HL-60 (cell line): ENCODE results near the gene TRIO.

Experiments
- POLR2AphosphoS5 ChIP-seq: IDR thresholded peaks from 2 replicates; pipeline ENCODE4 v1.6.1; 2012; ENCODE audit warnings: low read depth
- SPI1 ChIP-seq: IDR thresholded peaks from 2 replicates; pipeline ENCODE4 v1.6.1; 2012; ENCODE audit warnings: low read depth, mild to moderate bottlenecking, borderline replicate concordance
- TF ChIP-seq, protein P1 (sequence below): IDR thresholded peaks from 2 replicates; pipeline ENCODE4 v1.6.1; 2012; ENCODE audit warnings: low read depth; ENCODE audit not compliant: insufficient replicate concordance
- TF ChIP-seq, protein P2 (sequence below): IDR thresholded peaks from one replicate; pipeline ENCODE4 v1.5.1; 2011; ENCODE audit warnings: low read length, control low read depth, inconsistent platforms; ENCODE audit not compliant: insufficient read depth

DNA sequence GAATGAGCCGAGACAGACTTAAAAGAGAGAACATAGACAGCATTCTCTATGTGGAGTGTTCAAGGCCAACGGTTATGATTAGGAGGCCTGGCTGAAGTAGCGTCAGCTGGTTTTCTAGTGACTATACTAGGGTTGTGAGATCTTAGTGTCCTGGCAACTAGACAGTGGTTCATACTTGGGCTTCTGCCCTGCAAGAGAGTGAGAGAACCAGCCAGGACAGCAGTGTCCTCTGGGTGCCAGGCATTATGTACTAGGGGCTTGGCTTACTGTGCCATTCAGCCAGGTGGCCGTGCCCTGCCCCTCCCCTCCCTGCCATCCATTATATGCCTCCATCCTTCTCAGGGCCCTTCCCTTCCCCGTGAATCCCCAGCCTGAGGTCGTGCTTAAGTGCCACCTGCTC is 56.8 kb downstream of the TRIO start:
- no peak for TF ChIP-seq POLR2AphosphoS5
- TF ChIP-seq, protein P1, sequence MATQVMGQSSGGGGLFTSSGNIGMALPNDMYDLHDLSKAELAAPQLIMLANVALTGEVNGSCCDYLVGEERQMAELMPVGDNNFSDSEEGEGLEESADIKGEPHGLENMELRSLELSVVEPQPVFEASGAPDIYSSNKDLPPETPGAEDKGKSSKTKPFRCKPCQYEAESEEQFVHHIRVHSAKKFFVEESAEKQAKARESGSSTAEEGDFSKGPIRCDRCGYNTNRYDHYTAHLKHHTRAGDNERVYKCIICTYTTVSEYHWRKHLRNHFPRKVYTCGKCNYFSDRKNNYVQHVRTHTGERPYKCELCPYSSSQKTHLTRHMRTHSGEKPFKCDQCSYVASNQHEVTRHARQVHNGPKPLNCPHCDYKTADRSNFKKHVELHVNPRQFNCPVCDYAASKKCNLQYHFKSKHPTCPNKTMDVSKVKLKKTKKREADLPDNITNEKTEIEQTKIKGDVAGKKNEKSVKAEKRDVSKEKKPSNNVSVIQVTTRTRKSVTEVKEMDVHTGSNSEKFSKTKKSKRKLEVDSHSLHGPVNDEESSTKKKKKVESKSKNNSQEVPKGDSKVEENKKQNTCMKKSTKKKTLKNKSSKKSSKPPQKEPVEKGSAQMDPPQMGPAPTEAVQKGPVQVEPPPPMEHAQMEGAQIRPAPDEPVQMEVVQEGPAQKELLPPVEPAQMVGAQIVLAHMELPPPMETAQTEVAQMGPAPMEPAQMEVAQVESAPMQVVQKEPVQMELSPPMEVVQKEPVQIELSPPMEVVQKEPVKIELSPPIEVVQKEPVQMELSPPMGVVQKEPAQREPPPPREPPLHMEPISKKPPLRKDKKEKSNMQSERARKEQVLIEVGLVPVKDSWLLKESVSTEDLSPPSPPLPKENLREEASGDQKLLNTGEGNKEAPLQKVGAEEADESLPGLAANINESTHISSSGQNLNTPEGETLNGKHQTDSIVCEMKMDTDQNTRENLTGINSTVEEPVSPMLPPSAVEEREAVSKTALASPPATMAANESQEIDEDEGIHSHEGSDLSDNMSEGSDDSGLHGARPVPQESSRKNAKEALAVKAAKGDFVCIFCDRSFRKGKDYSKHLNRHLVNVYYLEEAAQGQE = no peak
- TF ChIP-seq, protein P2, sequence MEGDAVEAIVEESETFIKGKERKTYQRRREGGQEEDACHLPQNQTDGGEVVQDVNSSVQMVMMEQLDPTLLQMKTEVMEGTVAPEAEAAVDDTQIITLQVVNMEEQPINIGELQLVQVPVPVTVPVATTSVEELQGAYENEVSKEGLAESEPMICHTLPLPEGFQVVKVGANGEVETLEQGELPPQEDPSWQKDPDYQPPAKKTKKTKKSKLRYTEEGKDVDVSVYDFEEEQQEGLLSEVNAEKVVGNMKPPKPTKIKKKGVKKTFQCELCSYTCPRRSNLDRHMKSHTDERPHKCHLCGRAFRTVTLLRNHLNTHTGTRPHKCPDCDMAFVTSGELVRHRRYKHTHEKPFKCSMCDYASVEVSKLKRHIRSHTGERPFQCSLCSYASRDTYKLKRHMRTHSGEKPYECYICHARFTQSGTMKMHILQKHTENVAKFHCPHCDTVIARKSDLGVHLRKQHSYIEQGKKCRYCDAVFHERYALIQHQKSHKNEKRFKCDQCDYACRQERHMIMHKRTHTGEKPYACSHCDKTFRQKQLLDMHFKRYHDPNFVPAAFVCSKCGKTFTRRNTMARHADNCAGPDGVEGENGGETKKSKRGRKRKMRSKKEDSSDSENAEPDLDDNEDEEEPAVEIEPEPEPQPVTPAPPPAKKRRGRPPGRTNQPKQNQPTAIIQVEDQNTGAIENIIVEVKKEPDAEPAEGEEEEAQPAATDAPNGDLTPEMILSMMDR = no peak
- TF ChIP-seq SPI1 = no peak
